Breast epithelium (tissue), 4 donors: ENCODE results near the gene EID2. TPM values are rescaled to one million over a fixed set of nuclear protein-coding genes. Genes with fewer than 3 reads are reported as not detected.

Experiments used
- DNase-seq, 2 donors: peaks; one replicate each; pipeline ENCODE4 v3.0.0-alpha.2; 2019; ENCODE audit warnings: low spot score in 2 of 2
- H3K27ac ChIP-seq, 2 donors: fragments of 200-600 bp; sonication (generic) in 1 of 2; one replicate each; pipeline ENCODE4 v1.5.1; 2016 to 2019; ENCODE audit warnings: mild to moderate bottlenecking in 1 of 2
- H3K27me3 ChIP-seq, 2 donors: fragments of 200-600 bp; sonication (generic) in 1 of 2; one replicate each; pipeline versions ENCODE4 v1.5.1 to v1.6.0; 2017 to 2019; ENCODE audit warnings: control low read depth in 1 of 2, mild to moderate bottlenecking in 1 of 2
- H3K36me3 ChIP-seq: fragments of 200-600 bp; one replicate; pipeline ENCODE4 v1.5.1; 2019
- H3K4me1 ChIP-seq, 2 donors: fragments of 200-600 bp; sonication (generic); one replicate each; pipeline ENCODE4 v1.5.1; 2016 to 2019; ENCODE audit warnings: control low read depth in 1 of 2
- H3K4me3 ChIP-seq, 3 donors: fragments of 200-600 bp; sonication (generic); 1 replicate in 2 of 3; 2 replicates in 1 of 3; pipeline ENCODE4 v1.5.1; 2016 to 2019; ENCODE audit warnings: mild to moderate bottlenecking in 3 of 3, moderate library complexity in 2 of 3
- H3K9me3 ChIP-seq, 2 donors: fragments of 200-600 bp; sonication (generic) in 1 of 2; one replicate each; pipeline ENCODE4 v1.5.1; 2016 to 2019; ENCODE audit warnings: control low read depth in 1 of 2
- POLR2A ChIP-seq: fragments of 450-650 bp; IDR thresholded peaks from one replicate; pipeline ENCODE4 v1.6.1; 2016; ENCODE audit warnings: antibody characterized with exemption, mild to moderate bottlenecking, moderate library complexity
- POLR2AphosphoS5 ChIP-seq, 3 donors: sonication (generic); formaldehyde crosslinking; IDR thresholded peaks; one replicate each; pipeline ENCODE4 v1.6.1; 2017; ENCODE audit warnings: antibody characterized with exemption in 3 of 3
- intact Hi-C: fragments of 100-400 bp; cut with DNase I; formaldehyde crosslinking; loops from one replicate; pipeline ENCODE4 v1.15.1; 2023; ENCODE audit warnings: low total_unique reads
- total RNA-seq, 3 donors: library from RNA; depleted of rRNA; stranded (reverse); fragments of >200 nt; gene quantifications; one replicate each; pipeline ENCODE4 v1.1.0, GENCODE V29; 2016
- TF ChIP-seq, protein P1 (sequence below), 3 donors: fragments of 450-650 bp; IDR thresholded peaks; one replicate each; pipeline ENCODE4 v1.5.1; 2016 to 2017; ENCODE audit warnings: antibody characterized with exemption in 3 of 3, mild to moderate bottlenecking in 3 of 3, moderate library complexity in 3 of 3

Gene EID2
- total RNA-seq, 3 donors from 2014 or later, result 13.0 to 14.7 (median 13.4) TPM

DNA sequence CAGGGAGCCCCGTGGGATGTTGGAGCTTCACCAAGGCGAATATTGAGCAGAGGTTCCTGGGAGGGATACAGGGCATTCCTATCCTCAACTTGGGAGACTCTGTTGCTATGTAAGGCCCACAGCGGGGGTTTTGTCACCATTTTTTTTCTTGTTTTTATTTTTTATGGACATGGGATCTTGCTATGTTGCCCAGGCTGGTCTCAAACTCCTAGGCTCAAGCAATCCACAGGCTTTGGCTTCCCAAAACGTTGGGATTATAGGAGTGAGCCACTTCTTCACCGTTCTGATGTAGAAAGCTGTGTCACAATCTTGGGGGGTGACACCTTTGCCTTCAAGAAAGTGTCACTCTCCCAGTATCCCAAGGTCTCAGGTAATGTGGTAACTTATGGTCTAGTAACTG, 38.6 kb downstream of the EID2 start:
- H3K9me3 ChIP-seq, result no peaks in the 10 kb centered on the region
- H3K27me3 ChIP-seq, result peaks cover 9 to 90% of the 10 kb centered on the region in 2 donors
- TF ChIP-seq, protein P1, sequence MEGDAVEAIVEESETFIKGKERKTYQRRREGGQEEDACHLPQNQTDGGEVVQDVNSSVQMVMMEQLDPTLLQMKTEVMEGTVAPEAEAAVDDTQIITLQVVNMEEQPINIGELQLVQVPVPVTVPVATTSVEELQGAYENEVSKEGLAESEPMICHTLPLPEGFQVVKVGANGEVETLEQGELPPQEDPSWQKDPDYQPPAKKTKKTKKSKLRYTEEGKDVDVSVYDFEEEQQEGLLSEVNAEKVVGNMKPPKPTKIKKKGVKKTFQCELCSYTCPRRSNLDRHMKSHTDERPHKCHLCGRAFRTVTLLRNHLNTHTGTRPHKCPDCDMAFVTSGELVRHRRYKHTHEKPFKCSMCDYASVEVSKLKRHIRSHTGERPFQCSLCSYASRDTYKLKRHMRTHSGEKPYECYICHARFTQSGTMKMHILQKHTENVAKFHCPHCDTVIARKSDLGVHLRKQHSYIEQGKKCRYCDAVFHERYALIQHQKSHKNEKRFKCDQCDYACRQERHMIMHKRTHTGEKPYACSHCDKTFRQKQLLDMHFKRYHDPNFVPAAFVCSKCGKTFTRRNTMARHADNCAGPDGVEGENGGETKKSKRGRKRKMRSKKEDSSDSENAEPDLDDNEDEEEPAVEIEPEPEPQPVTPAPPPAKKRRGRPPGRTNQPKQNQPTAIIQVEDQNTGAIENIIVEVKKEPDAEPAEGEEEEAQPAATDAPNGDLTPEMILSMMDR (IDR thresholded peaks at IDR 0.05), result no peak
- TF ChIP-seq POLR2A (no peak), POLR2AphosphoS5 (IDR thresholded peaks at IDR 0.05) (no peak)
- no peak overlapping the region for H3K4me3 ChIP-seq
- no peak overlapping the region for H3K27ac ChIP-seq
- no peaks in the 10 kb centered on the region for H3K36me3 ChIP-seq
- DNase-seq, result no peak
- intact Hi-C loops, result no loop called here
- peaks cover 3 to 11% of the 10 kb centered on the region in 2 donors for H3K4me1 ChIP-seq

DNA sequence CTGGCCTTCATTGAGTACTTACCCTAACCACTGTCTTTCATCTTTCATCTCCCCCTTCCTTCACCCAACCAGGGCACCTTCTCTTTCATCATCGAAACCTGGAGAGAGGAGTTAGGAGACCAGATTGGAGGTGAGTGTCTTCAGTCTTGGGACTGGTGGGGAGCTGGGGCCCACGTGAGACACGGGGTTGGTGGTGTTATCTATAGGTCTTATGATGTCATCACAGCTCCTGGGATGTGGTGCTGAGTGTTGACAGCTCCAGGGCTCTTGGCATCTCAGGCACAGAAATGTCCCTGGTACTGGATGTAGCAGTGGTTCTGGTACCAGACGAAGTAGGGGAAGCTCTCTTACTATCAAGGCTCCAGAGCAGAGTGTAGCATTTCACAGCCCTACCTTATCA, 39.4 kb downstream of the EID2 start:
- no peak for DNase-seq
- no peak overlapping the region for H3K4me3 ChIP-seq
- intact Hi-C loops, result no loop called here
- TF ChIP-seq POLR2A (no peak), POLR2AphosphoS5 (IDR thresholded peaks at IDR 0.05) (no peak)
- TF ChIP-seq, protein P1 (IDR thresholded peaks at IDR 0.05), result no peak
- H3K27me3 ChIP-seq, result peaks cover 9 to 87% of the 10 kb centered on the region in 2 donors
- no peaks in the 10 kb centered on the region for H3K9me3 ChIP-seq
- H3K36me3 ChIP-seq, result no peaks in the 10 kb centered on the region
- H3K27ac ChIP-seq, result no peak overlapping the region
- peaks cover 3 to 11% of the 10 kb centered on the region in 2 donors for H3K4me1 ChIP-seq

DNA sequence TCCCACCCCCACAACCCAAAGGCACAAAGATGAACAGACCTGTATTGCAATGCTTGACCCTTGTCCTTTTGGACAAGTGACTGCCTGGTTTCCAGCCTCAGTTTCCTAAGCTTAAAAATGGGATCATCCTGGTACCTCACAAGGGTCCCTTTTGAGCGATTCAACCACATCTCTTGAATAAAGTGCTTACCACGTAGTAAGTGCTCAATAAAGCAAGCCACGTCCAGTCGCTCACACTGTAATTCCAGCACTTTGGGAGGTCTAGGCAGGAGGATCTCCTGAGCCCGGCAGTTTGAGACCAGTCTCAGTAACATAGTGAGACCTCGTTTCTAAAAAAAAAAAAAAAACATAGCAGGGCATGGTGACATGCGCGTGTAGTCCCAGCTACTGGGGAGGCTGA, 40.0 kb downstream of the EID2 start:
- TF ChIP-seq POLR2AphosphoS5 (IDR thresholded peaks at IDR 0.05) (no peak), POLR2A (no peak)
- TF ChIP-seq, protein P1 (IDR thresholded peaks at IDR 0.05), result no peak
- Histone ChIP-seq H3K4me3 (no peak overlapping the region), H3K27ac (no peak overlapping the region), H3K9me3 (no peaks in the 10 kb centered on the region), H3K27me3 (peaks cover 9 to 81% of the 10 kb centered on the region in 2 donors), H3K36me3 (no peaks in the 10 kb centered on the region), H3K4me1 (peaks cover 3 to 11% of the 10 kb centered on the region in 2 donors)
- intact Hi-C loops, result no loop called here
- DNase-seq, result no peak

DNA sequence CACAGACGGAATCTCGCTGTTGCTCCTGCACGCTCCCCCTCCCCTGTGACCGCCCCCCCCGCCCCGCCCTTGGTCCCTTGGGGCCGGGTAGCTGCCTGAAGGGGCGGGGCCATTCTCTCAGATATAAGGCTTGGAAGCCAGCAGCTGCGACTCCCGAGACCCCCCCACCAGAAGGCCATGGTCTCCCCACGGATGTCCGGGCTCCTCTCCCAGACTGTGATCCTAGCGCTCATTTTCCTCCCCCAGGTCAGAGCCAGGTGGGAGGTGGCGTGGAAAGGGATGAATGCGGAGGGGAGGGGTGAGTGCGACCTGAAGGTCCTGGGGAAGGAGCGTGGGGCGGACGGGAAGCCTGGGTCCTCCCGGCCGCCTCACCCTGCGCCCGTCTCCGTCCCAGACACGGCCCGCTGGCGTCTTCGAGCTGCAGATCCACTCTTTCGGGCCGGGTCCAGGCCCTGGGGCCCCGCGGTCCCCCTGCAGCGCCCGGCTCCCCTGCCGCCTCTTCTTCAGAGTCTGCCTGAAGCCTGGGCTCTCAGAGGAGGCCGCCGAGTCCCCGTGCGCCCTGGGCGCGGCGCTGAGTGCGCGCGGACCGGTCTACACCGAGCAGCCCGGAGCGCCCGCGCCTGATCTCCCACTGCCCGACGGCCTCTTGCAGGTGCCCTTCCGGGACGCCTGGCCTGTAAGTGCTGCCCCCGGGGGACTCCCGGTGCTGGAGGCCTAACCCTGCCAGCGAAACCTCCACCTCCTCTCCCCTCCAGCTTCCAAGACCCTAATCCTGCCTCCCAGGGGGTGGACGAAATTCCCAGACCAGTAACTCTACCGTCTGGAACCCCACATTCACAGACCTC, 40.9 kb downstream of the EID2 start, which contains the start of gene DLL3:
Gene DLL3, plus strand, starts transcription at position 150 of the 845 bp plus-strand sequence. Its CDS starts 28 bp downstream, at position 178.
- Histone ChIP-seq H3K4me3 (peak within 1 kb of the TSS in 1 of 3 donors; percentile 38), H3K4me1 (peaks cover 3 to 11% of the 10 kb centered on the region in 2 donors), H3K36me3 (no peaks in the 10 kb centered on the region), H3K9me3 (no peaks in the 10 kb centered on the region), H3K27me3 (peaks cover 8 to 72% of the 10 kb centered on the region in 2 donors), H3K27ac (no peak within 1 kb of the TSS)
- intact Hi-C loops, result no loop called here
- no peak for TF ChIP-seq POLR2A
- TF ChIP-seq, protein P1 (IDR thresholded peaks at IDR 0.05), result no peak
- no peak for TF ChIP-seq POLR2AphosphoS5 (IDR thresholded peaks at IDR 0.05)
- no peak for DNase-seq
